Daoy (cell line): Measurements from ENCODE around the gene C1QL2. TPM values are rescaled to one million over a fixed set of nuclear protein-coding genes. Genes with fewer than 3 reads are reported as not detected.

ENCODE experiments used
- DNase-seq: peaks from one replicate; pipeline ENCODE4 v3.0.0-alpha.2; 2015; ENCODE audit warnings: low read depth
- total RNA-seq: library from RNA; depleted of rRNA; stranded (reverse); fragments of >200 nt; shearing (Covaris generic); gene quantifications from 2 replicates; pipeline ENCODE4 v1.2.3, GENCODE V29; 2014; rRNA removed

C1QL2 gene
- total RNA-seq = not detected in 2 replicates

GRCh38 chr2:119158563-119159347, at the start of gene C1QL2:
Gene C1QL2, minus strand, starts transcription at chr2:119158751. Its CDS starts 482 bp downstream, at chr2:119158269.
- DNase-seq = peak; percentile 26

GRCh38 chr2:119207447-119207846, 48.9 kb upstream of the C1QL2 start:
- DNase-seq = no peak

- no peak for DNase-seq
Observed at GRCh38 chr2:119206201-119206600, 47.6 kb upstream of the C1QL2 start.

GRCh38 chr2:119205001-119205706, 46.6 kb upstream of the C1QL2 start:
- no peak for DNase-seq

GRCh38 chr2:119204525-119204924, 46.0 kb upstream of the C1QL2 start:
- no peak for DNase-seq

GRCh38 chr2:119202610-119203310, 44.2 kb upstream of the C1QL2 start:
- no peak for DNase-seq

GRCh38 chr2:119201815-119202214, 43.3 kb upstream of the C1QL2 start:
- DNase-seq = no peak

GRCh38 chr2:119198240-119198840, 39.8 kb upstream of the C1QL2 start:
- DNase-seq = peak; percentile 60

- no peak for DNase-seq
Observed at GRCh38 chr2:119197529-119198239, 39.1 kb upstream of the C1QL2 start.

- no peak for DNase-seq
Observed at GRCh38 chr2:119197126-119197405, 38.5 kb upstream of the C1QL2 start.

GRCh38 chr2:119196301-119197125, 38.0 kb upstream of the C1QL2 start:
- DNase-seq = peak; percentile 70

GRCh38 chr2:119195887-119196286, 37.3 kb upstream of the C1QL2 start:
- DNase-seq = no peak

- DNase-seq = no peak
Observed at GRCh38 chr2:119195001-119195400, 36.5 kb upstream of the C1QL2 start.

GRCh38 chr2:119192893-119193292, 34.3 kb upstream of the C1QL2 start:
- no peak for DNase-seq

GRCh38 chr2:119190321-119191111, 32.0 kb upstream of the C1QL2 start:
- no peak for DNase-seq

GRCh38 chr2:119184512-119184911, 26.0 kb upstream of the C1QL2 start:
- DNase-seq = peak; percentile 79

GRCh38 chr2:119181791-119182445, 23.4 kb upstream of the C1QL2 start:
- DNase-seq = no peak

GRCh38 chr2:119181391-119181790, 22.8 kb upstream of the C1QL2 start:
- DNase-seq = no peak

GRCh38 chr2:119180892-119181291, 22.3 kb upstream of the C1QL2 start:
- DNase-seq = no peak
